NCI-H1048 (cell line): ENCODE data around the gene RALGPS1.

Experiments used
- DNase-seq: peaks from one replicate; lab custom pipeline; 2025; lab: John Stamatoyannopoulos, UW

Gene RALGPS1

GRCh38 chr9:126914458-126915280 lies at the start of gene RALGPS1:
TSS of gene RALGPS1 (plus strand) at chr9:126914782. CDS start at chr9:126962290, 47,508 bp downstream.
- DNase-seq, result peak; percentile 88

- no peak for DNase-seq
Observed at GRCh38 chr9:126869368-126869767, 45.2 kb upstream of the RALGPS1 start.

- DNase-seq, result no peak
Observed at GRCh38 chr9:126872516-126872915, 42.1 kb upstream of the RALGPS1 start.

DNA sequence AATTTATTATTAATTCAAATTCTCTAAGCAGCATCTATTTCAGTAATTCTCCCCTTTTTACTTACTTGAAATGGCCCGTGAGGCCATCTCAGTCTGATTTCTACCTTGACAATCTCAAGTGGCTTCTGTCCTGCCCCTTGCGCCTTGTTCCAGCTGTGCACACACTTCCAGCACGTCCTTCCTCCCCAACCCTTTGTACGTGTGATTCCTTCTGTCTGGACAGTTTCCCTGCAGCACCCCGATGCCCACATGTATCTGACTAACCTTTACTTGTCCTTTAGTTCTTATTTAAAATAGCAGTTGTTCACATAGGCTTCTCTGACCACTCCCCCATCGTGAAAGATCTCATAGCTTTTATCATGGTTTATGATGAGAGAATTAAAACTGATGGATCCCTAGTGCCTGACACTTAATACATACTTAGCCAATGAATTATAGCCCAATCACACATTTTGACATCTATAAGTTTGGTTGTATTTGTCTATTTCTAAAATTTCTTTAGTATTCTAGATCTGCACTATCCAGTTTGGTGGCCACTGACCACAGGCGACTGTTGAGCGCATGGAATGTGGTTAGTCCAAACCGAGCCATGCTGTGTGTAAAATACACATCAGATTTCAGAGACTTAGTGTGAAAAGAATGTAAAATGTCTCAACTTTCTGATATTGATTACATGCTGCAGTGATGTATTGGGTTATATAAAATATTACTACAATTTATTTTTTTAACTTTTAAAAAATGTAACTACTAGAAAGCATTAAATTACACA lies 39.9 kb upstream of the RALGPS1 start:
- DNase-seq, result no peak

- no peak for DNase-seq
Observed at GRCh38 chr9:126875756-126876510, 38.6 kb upstream of the RALGPS1 start.

DNA sequence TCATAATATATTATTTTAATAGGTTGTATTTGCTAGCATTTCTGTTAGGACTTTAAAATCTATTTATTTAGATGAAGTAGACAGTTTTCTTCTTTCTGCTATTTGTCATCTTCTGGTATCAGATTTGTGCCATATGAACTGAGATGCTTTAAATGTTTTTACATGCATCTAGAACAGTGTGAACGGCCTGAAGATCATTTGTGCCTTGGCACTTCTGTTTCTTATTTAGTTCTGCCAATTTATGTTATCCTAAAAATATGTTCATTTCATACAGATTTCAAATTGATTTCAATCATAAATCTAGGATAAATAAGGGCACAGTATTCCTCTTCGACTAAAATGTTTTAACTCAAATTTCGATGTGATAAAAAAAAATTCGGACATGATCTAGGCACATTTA lies 38.1 kb upstream of the RALGPS1 start:
- DNase-seq, result no peak

GRCh38 chr9:126877418-126877817 lies 37.2 kb upstream of the RALGPS1 start:
- no peak for DNase-seq

DNA sequence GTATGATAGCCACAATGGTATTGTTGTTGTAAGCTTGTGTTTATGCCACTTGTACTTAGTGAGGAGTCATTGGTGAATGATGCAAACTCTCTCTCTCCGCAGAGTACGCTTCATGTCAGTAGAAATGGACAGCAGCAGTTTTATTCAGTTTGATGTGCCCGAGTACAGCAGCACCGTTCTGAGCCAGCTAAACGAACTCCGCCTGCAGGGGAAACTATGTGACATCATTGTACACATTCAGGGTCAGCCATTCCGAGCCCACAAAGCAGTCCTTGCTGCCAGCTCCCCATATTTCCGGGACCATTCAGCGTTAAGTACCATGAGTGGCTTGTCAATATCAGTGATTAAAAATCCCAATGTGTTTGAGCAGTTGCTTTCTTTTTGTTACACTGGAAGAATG lies 35.3 kb upstream of the RALGPS1 start:
- DNase-seq, result no peak

- no peak for DNase-seq
Observed at GRCh38 chr9:126880226-126880946, 34.2 kb upstream of the RALGPS1 start.

DNA sequence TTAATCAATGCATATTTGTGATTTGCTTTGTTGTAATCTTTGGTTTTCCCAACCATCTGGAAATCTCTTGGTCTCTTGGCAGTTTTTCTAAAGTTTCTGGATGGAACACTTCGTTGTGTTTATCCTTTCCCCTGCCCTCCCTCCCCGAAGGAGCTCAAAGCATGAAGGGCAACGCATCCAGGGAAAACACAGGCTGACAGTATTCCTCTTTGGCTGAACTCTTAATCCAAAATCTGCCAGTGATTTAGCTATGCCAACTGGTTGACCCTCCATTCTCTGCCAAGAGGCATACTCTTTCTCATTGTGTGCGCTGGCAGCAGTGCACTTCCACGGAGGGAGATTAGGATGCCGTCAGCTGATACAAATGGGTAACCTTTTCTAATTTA lies 33.6 kb upstream of the RALGPS1 start:
- DNase-seq, result no peak

DNA sequence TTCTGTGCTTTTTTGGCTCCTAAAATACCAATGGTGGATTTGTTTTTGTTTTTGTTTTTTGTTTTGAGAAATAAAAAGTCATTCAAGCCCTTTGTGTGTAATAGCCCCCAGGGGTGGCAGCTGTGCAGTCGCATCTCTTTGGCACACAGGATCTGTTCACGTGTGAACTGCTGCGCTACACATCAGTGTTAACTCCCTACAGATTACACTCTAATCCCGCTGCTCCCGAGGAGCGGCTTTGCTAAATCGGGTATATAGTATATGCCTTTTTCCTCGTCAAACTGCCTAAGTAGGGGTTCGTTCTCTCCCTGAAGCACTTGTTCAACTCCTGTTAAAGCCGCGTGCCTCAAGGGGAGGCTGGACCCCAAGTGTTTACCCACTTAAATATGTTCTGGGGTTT lies 31.8 kb upstream of the RALGPS1 start:
- DNase-seq, result no peak

DNA sequence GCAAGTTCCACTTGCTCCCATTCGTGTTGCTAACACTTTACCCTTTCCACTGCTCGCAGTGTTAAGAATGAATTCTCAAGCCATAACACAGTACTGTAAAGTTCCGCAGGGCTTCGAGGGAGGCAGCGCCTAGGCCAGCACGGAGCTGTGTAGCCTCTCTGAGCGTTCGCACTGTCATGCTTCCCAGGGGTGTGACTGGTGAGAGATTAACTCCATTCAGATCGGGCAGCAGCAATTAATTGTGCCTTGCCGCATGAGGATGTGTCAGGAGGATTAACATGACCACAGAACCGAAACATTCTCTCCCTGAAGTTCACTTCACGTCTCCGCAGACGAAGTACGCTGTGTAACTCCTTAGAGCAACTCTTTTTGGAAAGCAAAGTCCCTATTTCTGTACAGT lies 30.9 kb upstream of the RALGPS1 start:
- no peak for DNase-seq

GRCh38 chr9:126885131-126885641 lies 29.4 kb upstream of the RALGPS1 start:
- no peak for DNase-seq

DNA sequence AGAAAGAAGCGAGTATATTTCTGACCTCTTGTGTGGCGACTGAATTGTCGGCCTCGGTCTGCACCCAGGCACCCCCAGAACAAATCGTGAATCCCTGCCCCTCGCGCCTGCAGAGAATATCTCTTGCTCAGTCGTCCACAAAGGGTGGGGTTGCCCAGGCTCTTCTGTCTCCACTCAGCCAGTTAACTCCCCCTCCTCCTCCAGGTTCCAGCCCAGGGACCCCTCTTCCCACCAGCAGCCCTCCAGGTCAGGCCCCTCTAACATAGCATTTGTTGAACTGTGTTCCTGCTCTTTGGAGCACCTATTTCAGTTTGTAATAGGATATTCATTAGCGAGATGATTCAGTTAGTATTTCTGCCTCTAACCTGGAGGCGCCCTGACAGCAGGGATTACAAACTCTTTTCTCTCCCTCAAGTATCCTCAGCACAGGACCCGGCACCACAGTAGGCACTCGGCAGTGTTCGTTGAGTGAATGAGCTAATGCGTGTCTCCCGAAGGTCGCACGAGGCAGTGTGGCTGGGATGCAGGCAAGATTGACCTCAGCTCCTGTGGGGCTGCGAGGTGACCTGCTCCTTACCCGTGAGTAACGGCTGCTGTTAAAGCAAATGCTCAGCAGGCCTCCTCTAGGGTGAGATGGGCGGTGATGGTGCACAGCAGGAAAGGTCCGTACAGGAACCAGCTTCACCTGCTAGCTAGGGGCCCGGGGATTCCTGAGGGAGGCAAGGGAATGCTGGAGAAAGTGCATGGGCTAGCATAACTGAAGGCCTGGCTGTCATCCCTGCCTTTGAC lies 28.4 kb upstream of the RALGPS1 start:
- DNase-seq, result no peak

- DNase-seq, result no peak
Observed at GRCh38 chr9:126886897-126887296, 27.7 kb upstream of the RALGPS1 start.

- DNase-seq, result no peak
Observed at GRCh38 chr9:126891676-126892075, 22.9 kb upstream of the RALGPS1 start.

DNA sequence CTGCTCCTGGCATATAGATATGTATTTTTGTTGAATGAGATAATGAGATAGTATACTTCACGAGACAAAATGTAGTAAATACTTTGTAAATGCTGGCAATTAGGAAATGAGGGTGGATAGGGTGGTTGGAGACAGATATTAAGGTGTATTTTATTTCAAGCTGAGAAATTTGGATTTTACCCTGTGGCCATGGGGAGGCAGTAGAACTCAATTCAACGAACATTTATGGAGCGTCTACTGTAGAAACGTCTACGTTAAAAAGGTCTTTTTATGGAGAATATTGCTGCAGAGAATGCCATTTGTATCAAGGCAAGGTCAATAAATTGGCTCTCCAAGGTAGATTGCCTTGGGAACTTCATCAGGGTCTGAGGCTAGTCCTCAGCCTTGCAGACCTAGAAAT lies 21.5 kb upstream of the RALGPS1 start:
- DNase-seq, result no peak

DNA sequence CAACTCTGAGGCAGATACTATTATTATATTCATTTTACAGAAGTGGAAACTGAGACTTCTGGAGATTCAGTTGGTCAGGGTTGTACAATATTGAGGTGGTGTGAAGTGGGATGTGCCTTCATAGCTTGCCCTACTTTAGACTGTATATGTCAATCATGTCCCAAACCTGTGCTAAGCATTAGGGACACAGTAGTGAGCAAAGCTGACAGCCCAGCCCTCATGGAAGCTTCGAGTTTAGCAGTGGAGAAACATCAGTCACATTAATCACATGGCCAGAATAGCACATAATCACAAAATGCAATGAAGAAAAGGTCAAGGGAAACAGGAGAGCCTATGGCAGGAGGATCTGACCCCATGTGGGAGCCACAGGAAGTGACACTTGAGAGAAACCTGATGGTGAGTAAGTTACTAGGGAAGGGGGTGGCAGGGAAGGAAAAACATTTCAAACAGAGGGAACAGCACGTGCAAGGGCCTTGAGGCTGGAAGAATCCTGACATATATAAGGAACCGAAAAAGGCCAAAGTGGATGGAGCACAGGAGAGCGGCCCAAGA lies 20.5 kb upstream of the RALGPS1 start:
- DNase-seq, result no peak

GRCh38 chr9:126902210-126902609 lies 12.4 kb upstream of the RALGPS1 start:
- DNase-seq, result no peak

- no peak for DNase-seq
Observed at GRCh38 chr9:126904586-126904985, 10.0 kb upstream of the RALGPS1 start.

DNA sequence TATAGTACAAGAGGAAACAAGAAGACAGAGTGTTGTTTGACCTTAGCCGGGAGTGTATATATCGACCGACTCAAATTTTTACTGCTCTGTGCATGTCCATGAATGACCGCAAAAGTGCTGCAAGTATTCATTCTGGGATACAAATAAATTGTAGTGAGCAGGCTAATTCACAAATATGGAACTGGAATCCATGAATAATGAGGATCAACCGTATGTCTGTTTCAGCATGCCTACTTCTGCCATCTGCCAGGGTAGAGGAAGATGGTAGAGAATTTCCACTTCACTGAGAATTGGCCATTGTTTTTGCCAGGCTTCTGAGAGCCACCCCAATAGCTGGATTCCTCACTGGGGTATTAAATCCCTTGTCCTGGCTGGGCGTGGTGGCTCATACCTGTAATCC lies 8.5 kb upstream of the RALGPS1 start:
- no peak for DNase-seq
